COR-L47 (cell line): ENCODE measurements around the gene NEK6.
"Not testable (repeated sequence)": the region's sequence is repeated elsewhere in the genome, so short reads cannot be mapped to it uniquely, and the experiment has no call there.

Experiments used
- DNase-seq: peaks from one replicate; lab custom pipeline; 2025; lab: John Stamatoyannopoulos, UW

The NEK6 gene

DNA sequence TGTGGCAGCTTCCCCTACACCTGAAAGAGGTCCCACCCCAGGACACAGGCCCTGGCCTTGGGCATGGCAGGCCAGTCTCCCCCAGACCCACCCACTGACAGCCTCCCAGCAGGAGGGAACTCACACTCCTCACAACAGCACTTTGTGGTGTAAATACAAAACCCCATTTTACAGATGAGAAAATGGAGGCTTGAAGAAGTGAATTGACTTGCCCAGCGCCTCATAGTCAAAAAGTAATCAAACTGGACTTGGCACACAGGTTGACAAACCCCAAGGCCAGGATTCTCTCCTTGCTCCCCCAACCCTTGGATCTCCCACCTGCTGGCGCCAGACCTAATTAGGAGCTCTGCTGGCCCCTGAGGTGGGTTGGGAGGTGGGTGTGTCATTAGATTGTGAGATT is 29.2 kb upstream of the NEK6 start:
- DNase-seq, result no peak

GRCh38 chr9:124231095-124231737 is 26.5 kb upstream of the NEK6 start:
- DNase-seq, result no peak

- DNase-seq, result no peak
Measured at GRCh38 chr9:124238546-124239140, 19.1 kb upstream of the NEK6 start.

DNA sequence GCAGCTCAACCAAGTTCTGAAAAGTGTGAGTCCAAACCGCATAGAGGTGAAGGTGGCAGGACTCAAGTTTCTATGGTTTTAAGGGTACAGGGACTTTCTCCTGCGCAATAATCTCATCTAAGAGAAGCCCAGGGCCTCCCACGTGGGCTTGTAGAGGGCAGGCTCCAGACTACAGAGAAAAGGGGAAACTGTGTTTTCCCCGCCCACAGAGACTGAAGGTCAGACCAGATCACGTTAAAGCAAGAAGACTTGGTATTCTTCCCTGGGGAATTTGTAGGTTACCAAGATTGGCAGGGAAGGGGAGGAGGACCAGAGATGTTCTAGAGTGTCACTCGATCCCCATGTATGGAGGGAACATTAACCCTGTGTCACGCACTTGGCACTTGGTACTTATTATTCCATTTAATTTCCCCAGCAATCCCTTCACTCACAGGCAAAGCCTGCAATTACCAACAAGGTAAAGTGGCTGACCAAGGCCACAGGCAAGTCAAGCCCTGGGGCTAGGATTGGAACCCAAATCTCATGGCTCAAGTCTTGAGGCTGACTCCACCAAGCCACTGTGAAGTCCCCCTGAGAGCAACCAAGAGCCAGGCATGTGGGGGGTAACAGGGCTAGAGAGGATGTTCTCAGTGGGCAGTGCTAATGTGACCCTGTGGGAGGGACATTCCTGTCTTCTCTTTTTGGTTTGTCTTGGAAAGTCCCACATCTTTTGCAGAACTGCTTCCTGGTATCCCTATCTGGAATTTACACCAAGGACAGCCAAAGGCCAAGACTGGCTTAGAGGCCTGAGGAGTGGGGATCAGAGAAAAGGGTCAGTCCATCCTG is 18.3 kb upstream of the NEK6 start:
- no peak for DNase-seq

- no peak for DNase-seq
Measured at GRCh38 chr9:124242331-124243194, 15.2 kb upstream of the NEK6 start.

DNA sequence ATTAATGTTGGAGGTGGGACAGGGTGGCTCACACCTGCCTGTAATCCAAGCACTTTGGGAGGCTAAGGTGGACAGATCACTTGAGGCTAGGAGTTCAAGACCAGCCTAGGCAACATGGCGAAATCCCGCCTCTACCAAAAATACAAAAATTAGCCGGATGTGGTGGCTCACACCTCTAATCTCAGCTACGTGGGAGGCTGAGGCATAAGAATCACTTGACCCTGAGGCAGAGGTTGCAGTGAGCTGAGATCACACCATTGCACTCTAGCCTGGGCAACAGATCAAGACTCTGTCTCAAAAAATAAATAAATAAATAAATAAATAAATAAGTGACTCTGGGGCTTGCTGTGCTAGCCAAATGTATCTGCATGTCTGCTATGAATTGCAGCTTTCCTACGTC is 10.4 kb upstream of the NEK6 start:
- not testable (repeated sequence) for DNase-seq

GRCh38 chr9:124248066-124248465 is 9.7 kb upstream of the NEK6 start:
- DNase-seq, result no peak

GRCh38 chr9:124248960-124249359 is 8.8 kb upstream of the NEK6 start:
- no peak for DNase-seq

DNA sequence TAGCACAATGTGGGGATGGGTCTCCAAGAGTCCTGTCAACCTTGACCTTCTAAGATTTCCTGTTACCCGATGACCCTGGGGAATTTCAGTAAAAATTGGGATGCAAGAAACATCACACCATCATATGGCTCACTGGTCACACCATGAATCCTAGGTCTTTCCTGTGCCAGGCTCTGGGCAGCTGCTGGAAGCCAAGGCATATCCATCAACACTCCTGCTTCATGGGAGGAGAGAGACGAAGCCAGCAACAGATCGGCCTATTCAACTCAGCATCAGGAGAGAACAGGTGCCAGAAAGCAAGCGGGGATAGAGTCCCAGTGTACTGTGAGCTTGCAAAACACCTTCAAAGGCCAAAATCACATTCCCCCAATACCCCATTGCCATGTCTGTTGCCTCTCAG is 6.5 kb upstream of the NEK6 start:
- DNase-seq, result no peak

DNA sequence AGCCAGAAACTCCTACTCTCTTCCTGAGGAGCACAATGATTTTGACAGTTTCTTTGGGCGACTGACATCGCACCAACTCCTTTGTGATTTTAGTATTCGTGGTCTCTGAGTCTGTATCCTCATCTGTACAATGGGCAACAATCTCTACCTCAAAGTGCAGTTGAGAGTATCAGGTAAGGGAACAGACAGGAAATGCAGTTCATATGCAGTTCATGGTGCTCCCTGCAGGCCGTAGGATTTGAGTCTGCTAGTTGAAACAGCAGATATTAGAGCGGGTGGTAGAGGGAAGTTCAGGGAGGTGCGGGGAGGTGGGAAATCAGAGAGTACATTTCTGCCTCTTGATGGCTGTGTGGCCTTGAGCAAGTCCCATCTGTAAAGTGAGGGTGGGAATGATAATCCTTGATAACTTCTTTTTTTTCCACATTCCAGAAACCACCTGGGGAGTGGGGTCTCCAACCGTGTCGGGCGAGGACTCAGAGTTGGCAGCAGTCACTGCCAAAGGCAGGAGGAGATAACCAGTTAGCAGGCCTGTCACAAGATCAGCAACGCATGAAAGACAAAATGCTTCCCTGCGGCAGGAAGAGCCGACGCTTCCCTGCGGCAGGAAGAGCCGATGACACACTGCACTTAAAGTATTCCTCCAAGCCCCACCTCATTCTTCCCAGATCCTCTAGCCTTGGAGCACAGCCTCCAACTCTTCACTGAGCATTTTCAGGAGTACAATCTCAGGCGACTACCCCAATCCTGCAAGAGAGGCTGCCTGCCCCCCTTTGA is 6.0 kb upstream of the NEK6 start:
- no peak for DNase-seq

DNA sequence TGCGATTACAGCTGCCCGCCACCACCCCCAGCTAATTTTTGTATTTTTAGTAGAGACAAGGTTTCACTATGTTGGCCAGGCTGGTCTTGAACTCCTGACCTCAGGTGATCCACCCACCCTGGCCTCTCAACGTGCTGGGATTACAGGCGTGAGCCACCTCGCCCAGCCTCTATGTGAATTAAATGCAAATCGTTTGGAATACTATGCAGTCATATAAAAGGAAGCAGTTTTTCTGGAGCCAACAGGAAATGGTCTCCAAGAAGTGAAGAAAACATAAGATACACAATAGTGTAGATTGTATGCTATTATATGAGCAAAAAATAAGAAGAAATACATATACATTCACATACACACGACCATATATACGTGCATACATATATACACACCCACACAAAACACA is 4.9 kb upstream of the NEK6 start:
- not testable (repeated sequence) for DNase-seq

- DNase-seq, result no peak
Measured at GRCh38 chr9:124254261-124254682, 3.5 kb upstream of the NEK6 start.

- no peak for DNase-seq
Measured at GRCh38 chr9:124255222-124255621, 2.5 kb upstream of the NEK6 start.

DNA sequence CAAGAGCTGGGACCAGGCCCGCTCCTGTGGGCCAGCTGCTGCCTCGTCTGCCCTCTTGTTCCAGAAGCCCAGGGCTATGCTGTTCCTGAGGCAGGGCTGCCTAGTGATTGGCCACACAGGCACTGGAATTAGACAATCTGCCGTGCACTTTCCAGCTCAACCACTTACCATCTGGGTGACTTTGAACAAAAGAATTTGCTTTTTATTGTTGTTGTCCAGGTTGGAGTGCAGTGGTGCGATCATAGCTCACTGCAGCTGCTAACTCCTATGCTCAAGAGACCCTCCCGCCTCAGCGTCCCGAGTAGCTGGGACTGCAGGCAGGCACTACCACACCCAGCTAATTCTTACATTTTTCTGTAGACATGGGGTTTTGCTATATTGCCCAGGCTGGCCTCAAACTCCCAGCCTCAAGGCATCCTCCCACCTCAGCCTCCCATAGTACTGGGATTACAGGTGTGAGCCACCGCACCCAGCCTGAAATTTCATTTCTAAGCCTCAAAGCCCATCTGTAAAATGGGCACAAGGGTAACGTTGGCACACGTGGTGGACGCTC is 1.2 kb upstream of the NEK6 start:
- no peak for DNase-seq

GRCh38 chr9:124257070-124257843 is 492 bp upstream of the NEK6 start:
- DNase-seq, result no peak

DNA sequence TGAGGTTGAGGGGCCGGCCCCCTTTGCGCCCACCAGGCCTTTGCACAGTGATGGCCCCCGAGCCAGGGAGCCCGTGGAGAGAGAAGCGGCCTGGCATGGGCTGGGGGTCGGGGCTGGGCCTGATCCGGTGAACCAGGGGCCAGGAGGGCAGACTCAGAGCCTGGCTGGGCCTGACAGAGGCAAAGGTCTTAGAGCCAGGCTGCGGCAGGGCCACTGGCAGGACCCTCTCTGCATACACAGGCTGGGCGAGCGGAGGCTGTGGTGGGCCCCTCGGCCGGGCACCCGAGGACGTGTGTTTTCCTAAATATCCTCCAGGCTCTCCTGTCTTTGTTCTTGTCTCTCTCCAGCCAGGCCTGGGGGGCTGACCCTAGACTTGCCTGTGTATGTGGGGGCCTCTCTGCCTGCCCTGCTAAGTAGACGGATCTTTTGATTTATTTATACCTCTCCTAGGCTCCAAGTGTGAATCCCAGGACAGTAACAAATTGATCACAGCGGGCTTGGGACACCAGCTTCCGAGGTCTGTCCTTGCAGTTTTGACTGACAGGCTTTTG is 933 bp downstream of the NEK6 start:
- DNase-seq, result no peak

- no peak for DNase-seq
Measured at GRCh38 chr9:124259158-124259808, 1.5 kb downstream of the NEK6 start.

- DNase-seq, result no peak
Measured at GRCh38 chr9:124260769-124261603, 3.2 kb downstream of the NEK6 start.
